Activated T-helper 17 cell treated with anti-CD3 and anti-CD28 coated beads, Interleukin-2, amount 50 U/mL, for 72 hours (primary cell): ENCODE measurements around the gene COL12A1. TPM values are rescaled to one million over a fixed set of nuclear protein-coding genes. Genes with fewer than 3 reads are reported as not detected.

Experiments
- ATAC-seq: fragments of 150-1000 bp; cut with Tn5 transposase; replicated peaks from 2 replicates; pipeline ENCODE4 v1.10.0; 2021; ENCODE audit warnings: mild to moderate bottlenecking, moderate library complexity
- H3K27ac Mint-ChIP-seq: one replicate; pipeline ENCODE4 v1.8.0; 2022; ENCODE audit warnings: mixed read lengths
- H3K27me3 Mint-ChIP-seq: one replicate; pipeline ENCODE4 v1.8.0; 2022; ENCODE audit warnings: mixed read lengths
- H3K36me3 Mint-ChIP-seq: one replicate; pipeline ENCODE4 v1.8.0; 2022; ENCODE audit warnings: low read depth, mild to moderate bottlenecking, mixed read lengths
- H3K4me1 Mint-ChIP-seq: one replicate; pipeline ENCODE4 v1.8.0; 2022; ENCODE audit warnings: mixed read lengths
- H3K4me3 Mint-ChIP-seq: one replicate; pipeline ENCODE4 v1.8.0; 2022; ENCODE audit warnings: mild to moderate bottlenecking, mixed read lengths
- H3K9me3 Mint-ChIP-seq: one replicate; pipeline ENCODE4 v1.8.0; 2022; ENCODE audit warnings: mixed read lengths
- total RNA-seq, 2 donors: library from RNA; stranded (reverse); gene quantifications; one replicate each; pipeline ENCODE4 v1.2.3, GENCODE V29; 2022

The COL12A1 gene
- total RNA-seq, 2 donors from 2014 or later, result not detected

- ATAC-seq, result no peak
- Mint-ChIP-seq H3K27ac (no peak overlapping the region), H3K9me3 (no peaks in the 10 kb centered on the region), H3K4me1 (no peaks in the 10 kb centered on the region), H3K4me3 (no peak overlapping the region), H3K27me3 (peaks cover 20% of the 10 kb centered on the region), H3K36me3 (no peaks in the 10 kb centered on the region)
Observed at GRCh38 chr6:75150685-75151412, 55.0 kb downstream of the COL12A1 start.

GRCh38 chr6:75149696-75150095 is 56.2 kb downstream of the COL12A1 start:
- Mint-ChIP-seq H3K4me1 (no peaks in the 10 kb centered on the region), H3K4me3 (no peak overlapping the region), H3K27me3 (peaks cover 20% of the 10 kb centered on the region), H3K36me3 (no peaks in the 10 kb centered on the region), H3K9me3 (no peaks in the 10 kb centered on the region), H3K27ac (no peak overlapping the region)
- no peak for ATAC-seq

- no peaks in the 10 kb centered on the region for H3K36me3 Mint-ChIP-seq
- H3K27me3 Mint-ChIP-seq, result peaks cover 20% of the 10 kb centered on the region
- no peak overlapping the region for H3K4me3 Mint-ChIP-seq
- no peak for ATAC-seq
- H3K27ac Mint-ChIP-seq, result no peak overlapping the region
- H3K4me1 Mint-ChIP-seq, result no peaks in the 10 kb centered on the region
- H3K9me3 Mint-ChIP-seq, result no peaks in the 10 kb centered on the region
Observed at GRCh38 chr6:75149240-75149639, 56.6 kb downstream of the COL12A1 start.

GRCh38 chr6:75147512-75147911 is 58.3 kb downstream of the COL12A1 start:
- H3K36me3 Mint-ChIP-seq, result no peaks in the 10 kb centered on the region
- no peak overlapping the region for H3K4me3 Mint-ChIP-seq
- H3K27ac Mint-ChIP-seq, result no peak overlapping the region
- ATAC-seq, result peak; percentile 88
- no peaks in the 10 kb centered on the region for H3K4me1 Mint-ChIP-seq
- no peaks in the 10 kb centered on the region for H3K9me3 Mint-ChIP-seq
- H3K27me3 Mint-ChIP-seq, result peaks cover 16% of the 10 kb centered on the region

- Mint-ChIP-seq H3K4me1 (no peaks in the 10 kb centered on the region), H3K9me3 (no peaks in the 10 kb centered on the region), H3K27ac (no peak overlapping the region), H3K4me3 (no peak overlapping the region), H3K36me3 (no peaks in the 10 kb centered on the region), H3K27me3 (peaks cover 16% of the 10 kb centered on the region)
- no peak for ATAC-seq
Observed at GRCh38 chr6:75145976-75146375, 59.9 kb downstream of the COL12A1 start.

GRCh38 chr6:75145211-75145610 is 60.6 kb downstream of the COL12A1 start:
- Mint-ChIP-seq H3K4me3 (no peak overlapping the region), H3K4me1 (no peaks in the 10 kb centered on the region)

GRCh38 chr6:75144386-75144785 is 61.5 kb downstream of the COL12A1 start:
- H3K27me3 Mint-ChIP-seq, result peaks cover 11% of the 10 kb centered on the region
- no peak overlapping the region for H3K27ac Mint-ChIP-seq
- no peaks in the 10 kb centered on the region for H3K4me1 Mint-ChIP-seq
- no peak for ATAC-seq
- no peak overlapping the region for H3K4me3 Mint-ChIP-seq
- H3K36me3 Mint-ChIP-seq, result no peaks in the 10 kb centered on the region
- no peaks in the 10 kb centered on the region for H3K9me3 Mint-ChIP-seq

More at GRCh38 chr6:75145211-75145610, 60.6 kb downstream of the COL12A1 start:
- no peaks in the 10 kb centered on the region for H3K9me3 Mint-ChIP-seq
- no peak overlapping the region for H3K27ac Mint-ChIP-seq
- no peaks in the 10 kb centered on the region for H3K36me3 Mint-ChIP-seq
- peaks cover 11% of the 10 kb centered on the region for H3K27me3 Mint-ChIP-seq
- ATAC-seq, result no peak

GRCh38 chr6:75143191-75143590 is 62.7 kb downstream of the COL12A1 start:
- Mint-ChIP-seq H3K27ac (no peak overlapping the region), H3K9me3 (no peaks in the 10 kb centered on the region), H3K27me3 (peaks cover 3% of the 10 kb centered on the region), H3K4me1 (no peaks in the 10 kb centered on the region), H3K36me3 (no peaks in the 10 kb centered on the region), H3K4me3 (no peak overlapping the region)
- ATAC-seq, result no peak

- H3K36me3 Mint-ChIP-seq, result no peaks in the 10 kb centered on the region
- no peaks in the 10 kb centered on the region for H3K9me3 Mint-ChIP-seq
- H3K4me1 Mint-ChIP-seq, result no peaks in the 10 kb centered on the region
- ATAC-seq, result no peak
- H3K27me3 Mint-ChIP-seq, result peaks cover 4% of the 10 kb centered on the region
- H3K4me3 Mint-ChIP-seq, result no peak overlapping the region
- H3K27ac Mint-ChIP-seq, result no peak overlapping the region
Observed at GRCh38 chr6:75142721-75143120, 63.1 kb downstream of the COL12A1 start.

GRCh38 chr6:75135876-75136275 is 70.0 kb downstream of the COL12A1 start:
- H3K4me1 Mint-ChIP-seq, result no peaks in the 10 kb centered on the region
- H3K27me3 Mint-ChIP-seq, result peaks cover 10% of the 10 kb centered on the region
- no peaks in the 10 kb centered on the region for H3K9me3 Mint-ChIP-seq
- H3K27ac Mint-ChIP-seq, result no peak overlapping the region
- H3K4me3 Mint-ChIP-seq, result no peak overlapping the region
- H3K36me3 Mint-ChIP-seq, result no peaks in the 10 kb centered on the region
- ATAC-seq, result no peak

- H3K4me1 Mint-ChIP-seq, result no peaks in the 10 kb centered on the region
- H3K9me3 Mint-ChIP-seq, result no peaks in the 10 kb centered on the region
- no peak overlapping the region for H3K27ac Mint-ChIP-seq
- H3K36me3 Mint-ChIP-seq, result no peaks in the 10 kb centered on the region
- H3K27me3 Mint-ChIP-seq, result peaks cover 10% of the 10 kb centered on the region
- ATAC-seq, result no peak
- no peak overlapping the region for H3K4me3 Mint-ChIP-seq
Observed at GRCh38 chr6:75135450-75135849, 70.4 kb downstream of the COL12A1 start.

GRCh38 chr6:75130784-75131183 is 75.1 kb downstream of the COL12A1 start:
- no peaks in the 10 kb centered on the region for H3K4me1 Mint-ChIP-seq
- no peak overlapping the region for H3K4me3 Mint-ChIP-seq
- ATAC-seq, result no peak
- no peak overlapping the region for H3K27ac Mint-ChIP-seq
- H3K27me3 Mint-ChIP-seq, result peaks cover 6% of the 10 kb centered on the region
- no peaks in the 10 kb centered on the region for H3K36me3 Mint-ChIP-seq
- H3K9me3 Mint-ChIP-seq, result no peaks in the 10 kb centered on the region

GRCh38 chr6:75128878-75129570 is 76.8 kb downstream of the COL12A1 start:
- H3K27me3 Mint-ChIP-seq, result peaks cover 5% of the 10 kb centered on the region
- no peaks in the 10 kb centered on the region for H3K9me3 Mint-ChIP-seq
- no peak for ATAC-seq
- H3K36me3 Mint-ChIP-seq, result no peaks in the 10 kb centered on the region
- H3K4me3 Mint-ChIP-seq, result no peak overlapping the region
- no peaks in the 10 kb centered on the region for H3K4me1 Mint-ChIP-seq
- H3K27ac Mint-ChIP-seq, result no peak overlapping the region

GRCh38 chr6:75126518-75126917 is 79.3 kb downstream of the COL12A1 start:
- H3K27me3 Mint-ChIP-seq, result no peaks in the 10 kb centered on the region
- H3K36me3 Mint-ChIP-seq, result no peaks in the 10 kb centered on the region
- no peak overlapping the region for H3K27ac Mint-ChIP-seq
- no peaks in the 10 kb centered on the region for H3K9me3 Mint-ChIP-seq
- no peaks in the 10 kb centered on the region for H3K4me1 Mint-ChIP-seq
- H3K4me3 Mint-ChIP-seq, result no peak overlapping the region
- ATAC-seq, result no peak

- H3K9me3 Mint-ChIP-seq, result no peaks in the 10 kb centered on the region
- no peaks in the 10 kb centered on the region for H3K27me3 Mint-ChIP-seq
- ATAC-seq, result no peak
- H3K27ac Mint-ChIP-seq, result no peak overlapping the region
- H3K36me3 Mint-ChIP-seq, result no peaks in the 10 kb centered on the region
- no peak overlapping the region for H3K4me3 Mint-ChIP-seq
- H3K4me1 Mint-ChIP-seq, result no peaks in the 10 kb centered on the region
Observed at GRCh38 chr6:75124983-75125382, 80.9 kb downstream of the COL12A1 start.
